ENCODE data around the gene PRICKLE2. TPM values are rescaled to one million over a fixed set of nuclear protein-coding genes. Genes with fewer than 3 reads are reported as not detected.

Gene PRICKLE2
- total and polyA plus RNA-seq, 2 donors (not counting 3 experiments of a cell fraction or from before 2014, with no cell fraction given) = 3.0 to 7.1 TPM

GRCh38 chr3:64257100-64257755 is 32.0 kb upstream of the PRICKLE2 start:
- DNase-seq (ENCODE audit: low read depth, low spot score) (no peak), FAIRE-seq (no peak)
- no peaks in the 10 kb centered on the region for H4K20me1 ChIP-seq (replicated peaks; ENCODE audit: control insufficient read depth, extremely low read depth, insufficient read depth, low read length)
- CTCF ChIA-PET = interaction anchor here (1.4 kb wide), 1 partner anchor 106 kb away, joined by 3 read pairs; no protein-coding TSS in a partner anchor
- POLR2A ChIA-PET = no interaction called here
- dilution Hi-C loops (cut with MboI; ENCODE audit: extremely low pct_ligation_motif_present, low sequenced_read_pairs) (no loop called here), intact Hi-C loops (cut with micrococcal nuclease) (no loop called here)
- peaks cover 4% of the 10 kb centered on the region in 2 experiments for H3K27me3 ChIP-seq (ENCODE audit: control insufficient read depth in 2 of 2, insufficient read depth in 2 of 2, low read length in 2 of 2)
- no peak overlapping the region for H2AFZ ChIP-seq (ENCODE audit: low read depth, low read length)
- H3K27ac ChIP-seq (ENCODE audit: insufficient read depth, low read depth, low read length) = no peak overlapping the region
- no peak overlapping the region for H3K4me3 ChIP-seq (replicated peaks in 1 of 3; ENCODE audit: insufficient read depth in 1 of 3, low read depth in 1 of 3, low read length in 3 of 3)
- H3K4me1 ChIP-seq (ENCODE audit: control insufficient read depth, extremely low read depth, insufficient read depth, low read length) = no peaks in the 10 kb centered on the region
- no peak overlapping the region for H3K9ac ChIP-seq (replicated peaks; ENCODE audit: extremely low read depth, insufficient read depth, low read length)
- H3K9me3 ChIP-seq (replicated peaks; ENCODE audit: control insufficient read depth, insufficient read depth, low read length) = no peaks in the 10 kb centered on the region
- H3K9me1 ChIP-seq (replicated peaks; ENCODE audit: control insufficient read depth, extremely low read depth, insufficient read depth, low read length) = no peaks in the 10 kb centered on the region
- H3K36me3 ChIP-seq (ENCODE audit: control insufficient read depth in 2 of 2, extremely low read depth in 1 of 2, insufficient read depth in 2 of 2, low read length in 2 of 2) = no peaks in the 10 kb centered on the region
- BruUV-seq (replicated peaks) = no TSS peak
- H3K4me2 ChIP-seq (ENCODE audit: insufficient read depth, low read length) = no peak overlapping the region
- TF ChIP-seq POLR2A (IDR thresholded peaks at IDR 0.05; ENCODE audit: low read depth, low read length) (no peak), CTCF (IDR thresholded peaks at IDR 0.05; ENCODE audit: extremely low read depth in 1 of 2, insufficient read depth in 1 of 2, low read depth in 1 of 2, low read length in 2 of 2) (no peak), EZH2 (IDR thresholded peaks at IDR 0.05; ENCODE audit: borderline replicate concordance, low read depth, low read length, severe bottlenecking) (no peak)
- no peaks in the 10 kb centered on the region for H3K79me2 ChIP-seq (ENCODE audit: control insufficient read depth, insufficient read depth, low read length)

GRCh38 chr3:64255741-64256340 is 30.6 kb upstream of the PRICKLE2 start:
- CTCF ChIA-PET = no interaction called here
- Histone ChIP-seq H3K9me3 (replicated peaks; ENCODE audit: control insufficient read depth, insufficient read depth, low read length) (no peaks in the 10 kb centered on the region), H3K27me3 (ENCODE audit: control insufficient read depth in 2 of 2, insufficient read depth in 2 of 2, low read length in 2 of 2) (peaks cover 2 to 4% of the 10 kb centered on the region in 2 experiments), H3K79me2 (ENCODE audit: control insufficient read depth, insufficient read depth, low read length) (no peaks in the 10 kb centered on the region), H3K27ac (ENCODE audit: insufficient read depth, low read depth, low read length) (no peak overlapping the region), H3K36me3 (ENCODE audit: control insufficient read depth in 2 of 2, extremely low read depth in 1 of 2, insufficient read depth in 2 of 2, low read length in 2 of 2) (no peaks in the 10 kb centered on the region), H3K4me2 (ENCODE audit: insufficient read depth, low read length) (no peak overlapping the region), H3K4me1 (ENCODE audit: control insufficient read depth, extremely low read depth, insufficient read depth, low read length) (no peaks in the 10 kb centered on the region), H3K9me1 (replicated peaks; ENCODE audit: control insufficient read depth, extremely low read depth, insufficient read depth, low read length) (no peaks in the 10 kb centered on the region), H3K9ac (replicated peaks; ENCODE audit: extremely low read depth, insufficient read depth, low read length) (no peak overlapping the region), H3K4me3 (replicated peaks in 1 of 3; ENCODE audit: insufficient read depth in 1 of 3, low read depth in 1 of 3, low read length in 3 of 3) (no peak overlapping the region), H2AFZ (ENCODE audit: low read depth, low read length) (no peak overlapping the region), H4K20me1 (replicated peaks; ENCODE audit: control insufficient read depth, extremely low read depth, insufficient read depth, low read length) (no peaks in the 10 kb centered on the region)
- BruUV-seq (replicated peaks) = no TSS peak
- intact Hi-C loops (cut with micrococcal nuclease) (no loop called here), dilution Hi-C loops (cut with MboI; ENCODE audit: extremely low pct_ligation_motif_present, low sequenced_read_pairs) (no loop called here)
- FAIRE-seq (no peak), DNase-seq (ENCODE audit: low read depth, low spot score) (no peak)
- POLR2A ChIA-PET = no interaction called here
- TF ChIP-seq GATA2 (IDR thresholded peaks at IDR 0.05; ENCODE audit: insufficient read depth, insufficient read length, low read depth, low read length) (no peak), CTCF (IDR thresholded peaks at IDR 0.05; ENCODE audit: extremely low read depth in 1 of 2, insufficient read depth in 1 of 2, low read depth in 1 of 2, low read length in 2 of 2) (no peak), MAX (IDR thresholded peaks at IDR 0.05; ENCODE audit: insufficient read depth, insufficient read length) (no peak), FOS (IDR thresholded peaks at IDR 0.05; ENCODE audit: borderline replicate concordance, insufficient read depth, low read length) (no peak), EZH2 (IDR thresholded peaks at IDR 0.05; ENCODE audit: borderline replicate concordance, low read depth, low read length, severe bottlenecking) (no peak), JUN (IDR thresholded peaks at IDR 0.05; ENCODE audit: borderline replicate concordance, insufficient read depth, insufficient read length, low read depth) (no peak), MYC (IDR thresholded peaks at IDR 0.05; ENCODE audit: low read depth, low read length) (no peak), POLR2AphosphoS5 (IDR thresholded peaks at IDR 0.05; ENCODE audit: insufficient read depth, low read depth, low read length) (no peak), POLR2A (IDR thresholded peaks at IDR 0.05; ENCODE audit: low read depth, low read length) (no peak)
